Stimulated activated CD4-positive, alpha-beta T cell treated with anti-CD3 and anti-CD28 coated beads, Interleukin-2, amount 100 ng/mL, for 4 hours (primary cell): ENCODE results near the gene PPCDC.

Experiments
- DNase-seq: peaks from one replicate; pipeline ENCODE4 v3.0.0-alpha.2; 2020; ENCODE audit warnings: low read depth

PPCDC gene, protein sequence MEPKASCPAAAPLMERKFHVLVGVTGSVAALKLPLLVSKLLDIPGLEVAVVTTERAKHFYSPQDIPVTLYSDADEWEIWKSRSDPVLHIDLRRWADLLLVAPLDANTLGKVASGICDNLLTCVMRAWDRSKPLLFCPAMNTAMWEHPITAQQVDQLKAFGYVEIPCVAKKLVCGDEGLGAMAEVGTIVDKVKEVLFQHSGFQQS

GRCh38 chr15:75023181-75023871, at the start of gene PPCDC:
Gene PPCDC, plus strand, starts transcription at chr15:75023590. Its CDS starts 4,729 bp downstream, at chr15:75028319.
- DNase-seq: peak; percentile 92

- DNase-seq: no peak
Measured at GRCh38 chr15:74976159-74976558, 47.2 kb upstream of the PPCDC start.

DNA sequence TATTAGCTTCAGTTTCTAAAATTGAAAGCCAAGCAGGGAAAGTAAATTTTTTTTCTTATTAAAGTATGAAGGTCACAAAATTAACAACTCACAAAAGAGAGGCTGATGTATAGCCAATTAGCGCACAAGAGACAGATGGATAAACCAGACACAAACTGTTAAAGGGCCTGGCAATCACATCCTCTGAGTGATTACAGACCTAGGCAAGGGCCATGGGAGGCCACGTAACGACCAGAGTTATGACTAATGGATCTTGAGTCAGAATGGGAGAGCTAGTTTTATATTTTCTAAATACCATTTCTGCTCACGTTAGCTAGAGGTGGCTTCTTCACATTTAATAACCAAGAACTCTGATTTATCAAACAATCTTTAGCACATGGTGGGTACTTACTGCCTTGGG, 45.8 kb upstream of the PPCDC start:
- no peak for DNase-seq

GRCh38 chr15:74978077-74978476, 45.3 kb upstream of the PPCDC start:
- DNase-seq: no peak

DNA sequence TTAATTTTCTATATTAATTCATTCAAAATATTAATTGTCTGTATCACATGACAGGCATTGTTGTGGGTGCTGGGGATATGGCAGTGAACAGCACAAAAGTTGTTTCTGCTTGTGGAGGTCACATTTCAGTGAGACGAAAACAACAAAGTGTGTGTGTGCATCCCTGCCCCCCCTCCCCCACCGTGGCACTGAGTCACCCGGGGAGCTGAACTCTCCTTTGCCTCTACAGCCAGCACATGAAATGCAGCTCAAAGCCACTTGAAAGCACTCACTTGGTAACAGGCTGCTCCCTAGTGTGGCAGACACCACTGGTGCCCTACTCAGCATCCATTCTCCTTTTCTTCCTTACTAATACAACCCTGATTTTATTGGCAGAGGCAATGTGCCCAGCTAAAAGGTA, 44.9 kb upstream of the PPCDC start:
- DNase-seq: peak; percentile 16

GRCh38 chr15:74982183-74982582, 41.2 kb upstream of the PPCDC start:
- no peak for DNase-seq

DNA sequence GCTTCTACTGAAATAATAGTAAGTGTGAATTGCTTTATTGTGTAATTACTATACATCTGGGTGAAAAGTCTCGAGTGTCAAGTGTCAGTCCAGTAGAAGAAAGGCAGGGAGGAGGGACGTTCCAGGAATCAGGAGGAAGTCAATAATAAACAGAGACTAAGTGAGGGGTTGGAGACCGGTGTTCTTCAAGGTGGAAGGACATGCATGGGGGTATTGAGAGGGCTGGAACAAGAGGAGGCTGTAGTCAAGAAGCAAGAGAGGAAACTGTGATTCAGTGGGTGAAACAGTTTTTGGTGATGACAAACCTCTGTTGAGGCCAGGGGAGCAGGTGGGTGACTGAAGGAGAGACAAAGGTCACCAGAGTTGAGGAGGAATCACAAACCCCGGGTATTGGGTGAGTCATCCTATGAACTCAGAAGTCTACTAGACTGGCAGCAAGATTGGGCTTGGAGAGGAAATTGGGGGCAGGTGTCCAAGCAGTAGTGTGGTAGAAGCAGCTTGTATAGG, 39.6 kb upstream of the PPCDC start:
- DNase-seq: peak; percentile 16

DNA sequence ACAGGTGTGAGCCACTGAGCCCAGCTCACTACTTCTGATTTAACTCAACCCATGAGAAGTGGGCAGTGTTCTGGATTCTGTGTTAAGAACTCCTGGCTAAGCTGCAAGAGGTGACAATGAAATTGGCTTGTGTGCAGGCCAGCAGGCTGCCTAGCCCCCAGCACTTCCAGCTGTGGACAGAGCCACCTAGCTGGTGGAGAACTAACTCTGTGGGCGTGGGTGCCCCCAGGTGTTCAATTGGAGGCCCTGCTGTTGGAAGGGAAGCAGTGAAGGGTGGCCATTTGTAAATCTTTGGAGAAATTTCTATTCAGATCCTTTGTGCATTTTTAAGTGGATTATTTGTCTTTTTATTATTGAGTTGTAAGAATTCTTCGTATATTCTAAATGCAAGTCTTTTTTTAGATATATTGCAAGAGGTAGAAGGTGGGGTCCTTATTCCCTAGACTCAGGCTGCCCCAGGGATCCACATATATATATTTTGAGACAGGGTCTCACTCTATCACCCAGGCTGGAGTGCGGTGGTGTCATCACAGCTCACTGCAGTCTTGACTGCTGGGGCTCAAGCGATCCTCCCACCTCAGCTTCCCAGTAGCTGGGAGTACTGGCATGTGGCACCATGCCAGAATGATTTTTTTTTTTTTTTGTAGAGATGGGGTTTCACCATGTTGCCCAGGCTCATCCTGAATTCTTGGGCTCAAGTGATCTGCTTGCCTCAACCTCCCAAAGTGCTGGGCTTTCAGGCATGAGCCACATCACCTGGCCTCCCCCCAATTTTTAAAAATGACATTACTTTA, 35.2 kb upstream of the PPCDC start:
- peak; percentile 9 for DNase-seq

DNA sequence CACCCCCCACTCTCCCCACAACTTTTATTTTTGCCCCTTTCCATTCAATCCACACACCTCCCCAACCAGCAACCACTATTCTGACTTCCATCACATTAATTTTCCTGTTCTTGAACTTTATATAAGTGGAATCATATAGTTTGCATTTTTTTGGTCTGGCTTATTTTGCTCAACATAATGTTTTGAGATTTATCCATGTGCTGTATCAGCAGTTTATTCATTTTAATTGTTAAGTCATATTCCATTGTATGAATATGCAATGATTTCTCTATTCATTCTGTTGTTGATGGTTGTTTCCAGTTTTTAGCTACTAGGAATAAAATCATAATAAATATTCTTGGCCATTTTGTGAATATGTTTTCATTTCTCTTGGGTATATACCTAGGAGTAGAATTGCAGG, 33.9 kb upstream of the PPCDC start:
- DNase-seq: no peak

DNA sequence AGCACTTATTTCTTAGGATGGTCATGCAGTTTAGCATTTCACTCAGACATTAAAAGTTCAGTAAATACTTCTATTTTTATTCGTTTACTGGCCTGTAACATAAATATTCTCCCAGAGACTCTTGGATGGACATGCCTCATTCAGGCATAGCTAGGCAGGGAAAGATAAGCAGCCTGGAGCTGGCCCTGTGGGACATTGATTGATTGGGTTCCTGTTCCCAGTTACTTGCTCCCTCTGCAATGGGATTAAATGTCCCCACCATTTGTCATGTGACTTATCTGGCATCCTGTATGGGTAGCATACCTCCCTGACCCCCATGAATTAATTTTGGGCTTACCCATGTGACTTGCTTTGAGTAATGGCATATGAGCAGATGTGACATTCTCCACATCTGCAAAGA, 30.8 kb upstream of the PPCDC start:
- no peak for DNase-seq

DNA sequence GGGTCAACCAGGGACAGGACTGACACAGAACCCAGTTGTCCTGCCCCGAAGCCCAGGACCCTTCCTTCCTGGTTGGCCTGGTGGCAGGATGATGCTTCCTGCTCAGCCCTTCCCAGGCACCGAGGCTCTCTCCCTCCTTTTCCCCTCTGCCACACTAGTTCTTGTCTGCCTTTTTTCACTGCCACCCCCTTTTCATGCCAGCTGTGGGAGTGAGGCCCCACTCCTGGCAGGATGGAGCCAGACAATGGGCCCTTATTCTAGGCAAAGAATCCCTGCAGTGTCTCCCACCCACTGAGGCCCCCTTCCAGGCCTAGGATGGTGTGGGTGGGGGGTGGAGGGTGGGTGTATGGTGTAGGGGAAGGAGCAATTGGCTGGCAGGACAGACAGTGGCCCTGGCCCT, 29.2 kb upstream of the PPCDC start:
- DNase-seq: no peak

DNA sequence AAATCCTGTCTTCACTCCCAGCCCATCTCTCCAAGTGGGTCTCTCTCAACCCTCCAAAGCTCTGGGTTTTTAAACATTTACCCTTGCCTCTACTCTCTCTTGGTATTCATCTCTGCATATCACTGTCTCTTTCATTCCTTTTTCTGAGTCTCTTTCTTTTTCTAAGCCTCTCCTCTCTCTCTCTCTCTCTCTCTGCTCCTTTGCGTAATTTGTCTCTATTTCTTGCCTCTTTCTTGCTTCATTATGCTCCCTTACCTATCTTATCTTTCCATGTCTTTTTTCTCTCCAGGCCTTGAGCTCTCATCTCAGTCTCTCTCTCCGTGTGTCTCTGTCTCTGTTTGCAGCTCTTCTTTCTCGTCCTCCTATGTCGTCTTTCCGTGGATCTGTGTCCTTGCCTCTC, 28.7 kb upstream of the PPCDC start:
- no peak for DNase-seq

DNA sequence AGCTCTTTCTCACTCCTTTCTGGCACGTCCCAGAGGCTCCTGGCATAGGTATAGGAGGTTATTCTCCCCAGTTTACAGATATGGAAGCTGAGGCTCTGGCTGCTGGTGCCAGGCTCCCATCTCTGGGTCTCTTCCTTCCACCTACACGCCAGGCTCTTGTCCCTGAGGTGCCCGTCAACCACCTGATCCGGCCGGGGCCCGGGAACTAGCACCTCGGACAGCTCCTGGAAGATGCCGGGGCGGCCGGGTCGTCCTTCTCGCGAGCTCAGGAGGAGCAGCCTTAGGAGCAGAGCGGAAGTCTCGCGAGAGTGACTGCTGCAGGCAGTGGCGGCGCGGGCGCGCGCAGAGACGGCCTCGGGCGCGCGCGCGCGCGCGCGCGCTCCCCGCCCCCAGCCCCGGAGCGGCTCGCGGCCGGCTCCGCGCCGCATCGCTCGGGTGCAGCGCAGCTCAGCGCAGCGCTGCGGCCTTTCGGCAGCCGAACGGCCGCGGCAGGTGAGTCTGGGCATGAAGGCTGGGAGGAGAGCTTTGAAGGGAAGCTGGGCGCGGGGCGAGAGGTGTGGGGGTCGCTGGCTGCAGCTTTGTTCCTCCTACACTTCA, 28.1 kb upstream of the PPCDC start, which contains the start of gene SCAMP5:
SCAMP5 (plus strand) TSS at position 382 of the 597 bp plus-strand sequence. CDS start 16,277 bp downstream, outside the sequence.
- peak; percentile 80 for DNase-seq

DNA sequence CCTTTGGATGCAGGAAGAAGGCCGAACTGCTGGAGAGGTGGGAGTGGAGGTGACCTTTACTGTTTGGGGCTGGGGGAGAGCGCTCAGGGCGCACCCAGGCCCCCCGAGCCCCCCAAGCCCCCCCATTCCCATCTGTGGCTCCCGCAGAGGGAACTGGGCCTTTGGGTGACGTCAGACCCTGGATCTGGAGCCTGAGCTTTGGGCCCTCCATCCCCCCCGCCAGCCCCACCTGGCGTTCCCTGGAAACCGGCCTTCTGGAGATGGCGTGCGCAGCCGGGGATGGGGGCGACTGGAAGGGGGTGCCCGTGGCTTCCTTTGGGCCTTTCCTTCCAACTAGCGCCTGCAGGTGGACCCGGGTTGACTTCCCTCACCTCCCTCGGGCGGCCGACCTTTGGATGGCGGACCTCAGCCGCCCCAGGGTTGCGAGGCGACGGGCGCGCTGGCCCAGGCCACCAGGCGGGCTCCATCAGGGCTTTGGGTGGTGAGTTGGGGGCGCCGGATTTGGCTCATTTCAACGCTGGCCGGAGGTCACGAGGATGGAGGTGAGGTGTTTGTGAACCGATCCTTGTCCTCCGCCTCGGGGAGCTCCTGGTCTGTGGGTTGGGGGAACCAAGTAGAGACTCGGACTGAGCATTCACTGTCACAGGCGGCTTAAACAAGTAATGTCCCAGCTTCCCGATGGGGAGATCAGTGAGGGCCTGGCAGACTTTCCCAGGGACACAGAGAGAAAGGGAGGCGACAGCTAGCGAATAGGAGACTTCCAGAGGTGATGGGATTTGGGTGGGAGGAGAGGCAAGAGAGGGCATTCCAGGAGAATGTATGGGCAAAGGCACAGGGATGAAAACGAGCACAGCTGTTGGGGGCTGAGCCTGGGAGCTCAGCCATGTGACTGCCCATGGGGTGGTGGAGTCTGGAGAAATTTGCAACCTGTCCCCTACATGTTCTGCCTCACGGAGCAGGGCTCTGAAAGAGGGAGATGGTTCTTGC, 27.3 kb upstream of the PPCDC start:
- no peak for DNase-seq

DNA sequence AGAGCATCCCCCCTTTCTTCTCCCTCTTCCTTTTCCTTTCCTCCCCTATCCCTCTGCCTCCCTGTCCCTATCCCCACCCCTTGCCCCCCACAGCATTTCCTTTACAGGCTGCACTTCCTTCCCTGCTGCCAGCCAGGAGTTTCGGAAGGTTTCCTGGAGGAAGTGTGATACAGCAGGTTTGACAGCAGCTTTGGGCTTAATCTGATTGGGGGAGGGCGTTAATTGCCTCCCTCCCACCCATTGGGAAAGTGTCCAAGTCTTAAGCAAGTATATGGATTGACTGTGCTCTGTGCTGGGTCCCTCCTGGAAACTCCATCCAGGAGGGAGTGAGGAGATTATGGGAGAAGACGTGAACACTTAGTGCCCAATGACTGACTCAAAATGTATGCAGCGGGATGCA, 26.2 kb upstream of the PPCDC start:
- DNase-seq: no peak

DNA sequence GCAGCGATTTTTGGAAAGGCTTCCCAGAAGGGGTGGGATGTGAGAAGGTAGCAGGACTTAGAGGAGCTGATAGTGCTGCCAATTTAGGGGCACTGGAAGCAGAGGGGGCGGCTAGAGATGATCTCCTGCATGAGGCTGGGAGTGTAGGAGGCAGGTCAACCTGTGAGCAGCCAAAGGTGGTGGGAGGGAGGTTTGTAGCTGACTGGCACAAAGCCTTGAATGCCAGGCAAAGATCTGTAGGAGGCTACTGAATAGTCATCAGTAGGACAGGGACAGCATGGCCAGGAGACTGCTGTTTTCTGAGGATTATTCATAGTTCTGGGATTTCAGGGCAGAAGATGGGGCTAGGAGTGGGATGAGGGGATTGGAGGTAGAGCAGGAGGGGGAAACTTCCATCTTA, 25.8 kb upstream of the PPCDC start:
- DNase-seq: no peak

- no peak for DNase-seq
Measured at GRCh38 chr15:75001310-75001709, 22.1 kb upstream of the PPCDC start.

DNA sequence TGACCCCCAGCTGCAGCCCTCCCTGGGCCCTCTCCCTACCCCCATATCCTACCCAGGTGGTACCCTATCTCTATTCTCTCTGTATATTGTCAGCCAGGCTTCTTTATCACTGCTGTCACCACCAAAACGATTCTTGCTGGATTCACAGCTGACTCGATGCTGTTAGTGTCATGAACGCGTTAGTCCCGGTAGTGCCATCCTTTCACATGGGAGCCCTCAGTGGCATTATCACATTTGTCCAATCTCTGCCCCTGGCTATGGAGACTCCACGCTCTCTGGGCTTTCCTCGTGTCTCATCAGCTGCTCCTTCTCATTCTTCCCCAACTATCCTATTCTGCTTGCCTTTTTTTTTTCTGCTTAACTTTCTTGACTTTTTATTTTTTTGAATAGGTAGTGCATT, 21.0 kb upstream of the PPCDC start:
- no peak for DNase-seq

GRCh38 chr15:75007216-75007615, 16.2 kb upstream of the PPCDC start:
- no peak for DNase-seq

DNA sequence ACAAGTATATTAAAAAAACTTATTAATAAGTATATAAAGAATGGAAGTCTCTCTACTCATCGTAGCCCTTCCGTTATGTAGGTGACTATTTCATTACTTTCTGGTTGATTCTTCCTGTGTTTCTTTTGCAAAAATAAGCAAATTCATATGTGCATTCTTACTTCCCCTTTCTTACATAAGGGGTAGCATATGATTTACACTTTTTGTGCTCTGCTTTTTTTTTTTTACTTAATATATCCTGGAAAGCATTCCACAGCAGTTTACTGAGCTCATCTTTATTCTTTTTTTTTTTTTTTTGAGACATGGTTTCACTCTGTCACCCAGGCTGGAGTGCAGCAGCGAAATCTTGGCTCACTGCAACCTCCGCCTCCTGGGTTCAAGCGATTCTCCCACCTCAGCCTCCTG, 15.2 kb upstream of the PPCDC start:
- no peak for DNase-seq

DNA sequence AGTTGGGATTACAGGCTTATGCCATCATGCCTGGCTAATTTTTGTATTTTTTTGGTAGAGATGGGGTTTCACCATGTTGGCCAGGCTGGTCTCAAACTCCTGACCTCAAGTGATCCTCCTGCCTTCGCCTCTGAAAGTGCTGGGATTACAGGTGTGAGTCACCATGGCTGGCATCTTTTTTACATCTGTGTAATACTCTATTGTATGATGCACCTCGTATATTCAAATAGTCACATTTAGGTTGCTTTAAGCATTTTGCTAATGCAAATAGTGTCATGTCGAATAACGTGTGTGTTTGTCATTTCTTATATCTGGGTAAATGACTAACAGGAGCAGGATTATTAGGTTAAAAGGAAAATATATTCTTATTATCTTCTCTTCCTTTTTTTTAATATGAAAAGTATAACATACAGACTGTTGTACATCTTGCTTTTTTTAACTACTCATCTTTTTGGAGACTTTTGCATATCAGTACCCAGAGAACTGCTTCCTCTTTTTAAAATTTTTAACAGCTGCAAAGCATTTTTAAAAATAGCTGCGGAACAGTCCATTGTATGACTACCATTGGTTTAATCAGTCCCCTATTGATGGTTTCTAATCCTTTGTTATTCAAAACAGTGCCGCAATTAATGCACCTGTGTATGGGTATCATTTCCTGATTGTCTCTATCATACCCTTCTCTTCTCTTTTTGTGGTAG, 14.6 kb upstream of the PPCDC start:
- no peak for DNase-seq
